Loucy (cell line): ENCODE measurements around the gene MST1.

Source experiments
- H2AFZ ChIP-seq: fragments of 200-600 bp; sonication (generic); 2 replicates; pipeline ENCODE4 v1.6.0; 2016; ENCODE audit warnings: antibody characterized with exemption, mild to moderate bottlenecking, low read length, moderate library complexity
- H3F3A ChIP-seq: fragments of 200-600 bp; 2 replicates; pipeline ENCODE4 v1.6.0; 2016; ENCODE audit warnings: antibody characterized with exemption, low read depth, mild to moderate bottlenecking
- H3K27me3 ChIP-seq: fragments of 200-600 bp; sonication (generic); 2 replicates; pipeline ENCODE4 v1.6.1; 2014; ENCODE audit warnings: low read length, mild to moderate bottlenecking; ENCODE audit not compliant: insufficient read depth, poor library complexity, severe bottlenecking
- H3K36me3 ChIP-seq: fragments of 200-600 bp; sonication (generic); 2 replicates; pipeline ENCODE4 v1.6.1; 2016; ENCODE audit warnings: low read length; ENCODE audit not compliant: insufficient read depth
- H3K4me1 ChIP-seq: fragments of 200-600 bp; sonication (generic); 2 replicates; pipeline ENCODE4 v1.5.1; 2014; ENCODE audit warnings: low read length, mild to moderate bottlenecking; ENCODE audit not compliant: insufficient read depth, poor library complexity, severe bottlenecking
- H3K4me2 ChIP-seq: fragments of 200-600 bp; sonication (generic); 2 replicates; pipeline ENCODE4 v1.6.0; 2014; ENCODE audit warnings: antibody characterized with exemption, low read length, low read depth, mild to moderate bottlenecking; ENCODE audit not compliant: poor library complexity, severe bottlenecking
- H3K4me3 ChIP-seq: fragments of 200-600 bp; sonication (generic); 2 replicates; pipeline ENCODE4 v1.5.1; 2014; ENCODE audit warnings: low read length, mild to moderate bottlenecking, mixed read lengths; ENCODE audit not compliant: poor library complexity, severe bottlenecking
- H3K79me2 ChIP-seq: fragments of 200-600 bp; sonication (generic); 2 replicates; pipeline ENCODE4 v1.6.1; 2014; ENCODE audit warnings: low read length; ENCODE audit not compliant: insufficient read depth
- H3K9ac ChIP-seq: fragments of 200-600 bp; sonication (generic); 2 replicates; pipeline ENCODE4 v1.6.0; 2014; ENCODE audit warnings: mild to moderate bottlenecking, low read depth, low read length, moderate library complexity; ENCODE audit not compliant: poor library complexity, severe bottlenecking
- H3K9me2 ChIP-seq: fragments of 200-600 bp; sonication (generic); replicated peaks from 2 replicates; pipeline ENCODE4 v1.6.1; 2016; ENCODE audit warnings: low read depth, low read length, mixed read lengths
- H3K9me3 ChIP-seq: fragments of 200-600 bp; sonication (generic); 2 replicates; pipeline ENCODE4 v1.6.1; 2014; ENCODE audit warnings: mild to moderate bottlenecking, antibody characterized with exemption, low read length, low read depth; ENCODE audit not compliant: insufficient read depth
- H4K20me1 ChIP-seq: fragments of 200-600 bp; sonication (generic); 2 replicates; pipeline ENCODE4 v1.6.0; 2014; ENCODE audit warnings: antibody characterized with exemption, low read length, mild to moderate bottlenecking; ENCODE audit not compliant: insufficient read depth, poor library complexity, severe bottlenecking
- CTCF ChIP-seq: fragments of 200-600 bp; sonication (generic); conservative IDR thresholded peaks from 2 replicates; pipeline ENCODE4 v1.5.1; 2014; ENCODE audit warnings: mild to moderate bottlenecking, antibody characterized with exemption, low read length
- EZH2phosphoT487 ChIP-seq: fragments of 200-600 bp; IDR thresholded peaks from 2 replicates; pipeline ENCODE4 v1.6.1; 2018; ENCODE audit warnings: antibody characterized with exemption, mild to moderate bottlenecking, moderate library complexity, borderline replicate concordance

The MST1 gene

GRCh38 chr3:49720855-49721595, 31.8 kb upstream of the MST1 start:
- no peaks in the 10 kb centered on the region for H3K9me3 ChIP-seq
- peaks cover 12% of the 10 kb centered on the region; the same call in 1 of the 2 replicates for H3K36me3 ChIP-seq
- no peak overlapping the region for H2AFZ ChIP-seq
- TF ChIP-seq CTCF = no peak
- TF ChIP-seq EZH2phosphoT487 = no peak
- H3K4me2 ChIP-seq = no peak overlapping the region
- H3F3A ChIP-seq = no peaks in the 10 kb centered on the region
- no peak overlapping the region for H3K4me3 ChIP-seq
- no peaks in the 10 kb centered on the region for H3K27me3 ChIP-seq
- no peak overlapping the region for H3K9ac ChIP-seq
- peaks cover 17% of the 10 kb centered on the region for H3K4me1 ChIP-seq
- peaks cover 14% of the 10 kb centered on the region for H4K20me1 ChIP-seq
- H3K9me2 ChIP-seq = no peaks in the 10 kb centered on the region
- H3K79me2 ChIP-seq = peaks cover 19% of the 10 kb centered on the region

GRCh38 chr3:49719214-49719884, 30.1 kb upstream of the MST1 start, which contains the start of gene AMIGO3:
AMIGO3 (minus strand) TSS chr3:49719684; CDS start chr3:49719465, 219 bp downstream.
- Histone ChIP-seq H3K9me3 (no peaks in the 10 kb centered on the region), H3K9me2 (no peaks in the 10 kb centered on the region), H3K9ac (peak within 1 kb of the TSS; percentile 41), H3F3A (no peaks in the 10 kb centered on the region), H3K4me2 (peak within 1 kb of the TSS; percentile 71), H3K4me1 (peaks cover 14% of the 10 kb centered on the region), H3K36me3 (peaks cover 12% of the 10 kb centered on the region; the same call in 1 of the 2 replicates), H3K79me2 (peaks cover 19% of the 10 kb centered on the region), H3K27me3 (no peaks in the 10 kb centered on the region), H4K20me1 (peaks cover 14% of the 10 kb centered on the region), H2AFZ (peak within 1 kb of the TSS; percentile 14; the same call in 1 of the 2 replicates), H3K4me3 (peak within 1 kb of the TSS; percentile 71)
- TF ChIP-seq EZH2phosphoT487 (no peak), CTCF (peak; percentile 58)

- H3F3A ChIP-seq = no peaks in the 10 kb centered on the region
- peaks cover 19% of the 10 kb centered on the region for H3K79me2 ChIP-seq
- H3K36me3 ChIP-seq = peaks cover 12% of the 10 kb centered on the region; the same call in 1 of the 2 replicates
- TF ChIP-seq EZH2phosphoT487 (no peak), CTCF (no peak)
- no peaks in the 10 kb centered on the region for H3K9me2 ChIP-seq
- peak overlapping the region; percentile 71 for H3K4me3 ChIP-seq
- no peak overlapping the region for H2AFZ ChIP-seq
- peak overlapping the region; percentile 41 for H3K9ac ChIP-seq
- H3K9me3 ChIP-seq = no peaks in the 10 kb centered on the region
- peak overlapping the region; percentile 71 for H3K4me2 ChIP-seq
- peaks cover 14% of the 10 kb centered on the region for H4K20me1 ChIP-seq
- peaks cover 16% of the 10 kb centered on the region for H3K4me1 ChIP-seq
- no peaks in the 10 kb centered on the region for H3K27me3 ChIP-seq
These were observed 29.6 kb upstream of the MST1 start for GRCh38 chr3:49718858-49719213.
